GM19035 (cell line): Measurements from ENCODE around the gene OR6N1.

ENCODE experiments used
- ATAC-seq: cut with Tn5 transposase; IDR thresholded peaks from one replicate; pipeline ENCODE4 v1.9.1; 2021; ENCODE audit not compliant: unreplicated experiment

Gene OR6N1

DNA sequence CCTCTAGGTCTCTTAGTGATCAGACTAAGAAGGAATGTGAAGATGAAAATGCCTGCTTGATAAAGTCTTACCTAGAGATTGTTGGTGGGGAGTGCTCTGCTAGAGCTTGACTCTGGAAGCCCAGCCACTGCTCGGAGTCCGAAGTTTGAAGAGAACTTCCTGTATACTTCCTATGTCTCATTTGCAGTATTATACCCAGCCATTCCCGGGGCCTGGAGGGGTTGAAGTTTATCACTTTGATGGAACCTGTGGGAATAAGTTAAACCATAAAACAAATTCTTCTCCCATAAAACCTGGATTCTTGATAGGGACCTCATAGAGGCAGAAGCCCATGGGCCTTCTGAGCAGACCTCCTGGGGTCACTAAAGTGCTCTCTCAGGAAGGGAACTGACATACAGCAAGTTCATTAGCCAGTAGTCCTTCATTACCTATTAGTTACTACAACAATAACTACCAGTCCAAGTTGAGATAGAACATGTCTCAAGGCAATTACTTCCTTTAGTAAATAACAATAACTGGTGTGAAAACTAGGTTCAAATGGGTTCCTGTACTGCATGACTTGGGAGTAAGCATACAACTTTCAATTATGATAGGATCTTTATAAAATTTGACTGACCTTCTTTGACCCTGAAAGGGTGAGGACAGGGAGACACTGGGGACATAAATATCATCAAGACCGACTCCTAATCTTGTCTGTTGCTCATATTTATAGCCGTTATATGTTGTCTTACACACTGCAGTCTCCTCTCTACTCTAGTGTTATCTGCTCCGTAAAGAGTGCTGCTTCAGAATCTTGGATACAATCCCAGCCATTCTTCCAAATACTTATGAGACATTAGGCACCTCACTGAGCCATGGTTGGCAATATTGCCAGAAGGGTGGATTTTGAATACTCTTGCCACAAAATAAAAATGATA is at the start of gene OR6N1:
Gene OR6N1 (minus strand): TSS at position 246 of the 917 bp plus-strand sequence. CDS start 5,513 bp downstream, outside the sequence.
- ATAC-seq = no peak

- no peak for ATAC-seq
Observed at GRCh38 chr1:158821723-158822122, 49.7 kb upstream of the OR6N1 start.

- ATAC-seq = peak; percentile 93
Observed at GRCh38 chr1:158819461-158820443, 47.8 kb upstream of the OR6N1 start.

DNA sequence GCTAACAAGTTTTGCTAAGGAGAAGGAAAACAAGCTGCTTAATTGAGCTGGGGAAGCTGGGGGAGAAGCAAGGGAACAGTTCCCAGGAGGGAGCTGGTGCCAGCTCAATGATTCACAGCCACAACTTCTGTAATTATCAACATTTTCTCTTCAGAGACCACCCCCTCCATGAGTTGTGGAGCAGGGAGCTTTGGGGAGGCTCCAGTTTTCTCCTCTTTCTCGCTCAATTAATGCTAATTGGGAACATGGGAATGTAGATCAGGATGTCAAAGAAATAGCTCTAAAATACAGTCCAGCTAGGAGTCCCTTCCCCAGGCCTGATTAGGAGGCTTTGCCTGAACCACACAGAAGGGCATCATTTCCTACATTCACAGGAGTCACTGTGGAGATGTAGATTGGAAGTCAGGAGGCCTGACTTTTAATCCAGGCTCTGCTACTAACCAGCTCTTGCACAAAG is 47.0 kb upstream of the OR6N1 start:
- ATAC-seq = peak; percentile 14

GRCh38 chr1:158818560-158818959 is 46.6 kb upstream of the OR6N1 start:
- ATAC-seq = no peak

- ATAC-seq = no peak
Observed at GRCh38 chr1:158814970-158815369, 43.0 kb upstream of the OR6N1 start.

DNA sequence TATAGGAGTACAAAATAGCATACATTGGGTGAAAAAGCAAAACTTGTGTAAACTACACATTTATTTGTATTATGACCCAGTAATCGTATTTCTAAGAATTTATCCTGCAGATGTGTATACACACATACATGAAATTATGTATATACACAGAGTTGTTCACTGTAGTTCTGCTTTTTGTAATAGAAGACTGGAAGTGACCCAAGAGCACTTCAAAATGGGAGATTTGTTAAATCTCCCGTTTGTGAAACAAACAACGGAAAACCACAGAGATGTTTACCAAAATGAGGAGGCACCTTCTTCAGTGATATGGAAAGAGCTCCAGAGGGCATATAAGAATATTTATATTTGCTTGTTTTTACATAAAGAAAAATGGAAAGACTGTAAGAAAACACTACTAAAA is 41.2 kb upstream of the OR6N1 start:
- ATAC-seq = no peak

DNA sequence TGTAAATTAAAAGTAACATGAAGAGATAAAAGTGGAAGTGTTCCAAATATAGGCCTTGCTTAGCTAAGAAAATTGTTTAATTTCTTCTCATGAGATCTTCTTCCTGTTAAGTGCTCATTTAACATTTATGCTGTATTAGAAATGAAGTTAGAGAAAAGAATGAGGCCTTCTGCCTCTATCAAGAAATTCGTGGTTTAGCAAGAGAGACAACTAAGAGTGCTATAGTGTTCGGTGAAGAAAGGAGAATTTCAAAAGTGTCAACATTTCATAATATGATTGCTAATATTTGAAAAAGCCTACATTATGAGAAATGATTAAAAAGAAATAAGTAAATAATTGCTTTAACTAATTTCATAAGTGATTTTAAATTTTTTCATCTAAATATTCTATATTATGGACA is 40.3 kb upstream of the OR6N1 start:
- no peak for ATAC-seq

GRCh38 chr1:158810311-158810710 is 38.3 kb upstream of the OR6N1 start:
- ATAC-seq = no peak

DNA sequence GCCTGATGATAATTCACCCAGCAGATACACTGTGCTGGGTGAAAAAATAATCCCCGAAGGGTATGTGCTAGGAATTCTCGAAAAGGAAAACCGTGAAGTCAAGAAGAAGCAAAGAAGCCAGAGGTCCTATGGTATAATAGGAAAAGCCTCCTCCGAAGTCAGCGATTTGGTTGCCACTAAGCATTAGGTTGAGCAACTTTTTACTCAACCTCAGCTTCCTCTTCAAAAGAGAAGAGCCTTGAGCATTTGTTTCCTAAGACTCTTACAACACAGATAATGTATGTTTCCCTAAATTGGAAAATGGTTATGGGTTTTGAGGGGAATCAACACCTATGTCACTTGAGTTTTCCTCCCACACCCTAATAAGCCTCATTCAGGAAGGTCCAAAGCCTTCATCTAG is 37.9 kb upstream of the OR6N1 start:
- no peak for ATAC-seq

- ATAC-seq = no peak
Observed at GRCh38 chr1:158809256-158809655, 37.3 kb upstream of the OR6N1 start.

DNA sequence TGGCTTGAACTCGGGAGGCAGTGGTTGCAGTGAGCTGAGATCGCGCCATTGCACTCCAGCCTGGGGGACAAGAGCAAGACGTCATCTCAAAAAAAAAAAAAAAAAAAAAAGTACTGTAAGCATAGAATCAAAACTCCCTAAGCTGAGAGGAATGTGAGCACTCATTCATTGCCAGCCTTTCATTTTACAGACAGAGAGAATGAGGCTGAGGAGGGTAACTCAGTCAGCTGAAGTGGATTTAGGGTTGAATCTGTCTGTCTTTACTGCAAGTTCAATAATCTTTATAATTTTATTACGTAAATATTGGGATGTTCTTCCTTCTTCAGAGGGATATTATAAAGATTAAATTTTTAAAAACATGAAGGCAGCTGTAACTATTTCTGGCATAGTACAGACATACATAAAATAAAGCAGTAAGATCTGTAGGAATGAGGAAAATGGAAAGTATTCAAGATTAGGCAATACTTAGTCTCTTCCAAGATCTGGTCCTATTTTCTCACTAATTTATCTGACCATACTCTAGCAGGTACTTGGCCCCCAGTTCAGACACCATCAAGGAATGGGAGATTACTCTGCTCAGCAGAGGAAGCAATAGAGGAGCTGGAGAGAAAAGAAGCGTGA is 35.0 kb upstream of the OR6N1 start:
- ATAC-seq = no peak

DNA sequence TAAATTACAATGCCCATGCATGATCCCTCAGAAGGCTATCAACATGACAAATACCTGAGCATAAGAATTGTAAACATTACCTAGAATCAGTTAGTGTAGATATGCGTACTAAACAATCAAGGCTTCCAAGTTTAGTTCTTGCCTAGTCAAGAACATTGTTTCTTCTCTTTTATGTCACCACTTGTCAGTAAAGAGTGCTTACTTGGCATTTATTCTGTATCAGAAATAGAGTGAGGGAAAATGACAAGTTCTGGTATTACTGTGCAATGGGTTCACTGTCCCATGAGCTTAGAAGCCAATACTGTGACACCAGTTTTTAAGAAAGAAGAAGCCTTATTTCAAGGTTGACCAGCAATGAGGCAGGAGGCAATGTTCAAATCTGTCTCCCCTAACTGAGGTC is 31.7 kb upstream of the OR6N1 start:
- ATAC-seq = no peak

- ATAC-seq = no peak
Observed at GRCh38 chr1:158801396-158801795, 29.4 kb upstream of the OR6N1 start.

- no peak for ATAC-seq
Observed at GRCh38 chr1:158800526-158800925, 28.5 kb upstream of the OR6N1 start.

DNA sequence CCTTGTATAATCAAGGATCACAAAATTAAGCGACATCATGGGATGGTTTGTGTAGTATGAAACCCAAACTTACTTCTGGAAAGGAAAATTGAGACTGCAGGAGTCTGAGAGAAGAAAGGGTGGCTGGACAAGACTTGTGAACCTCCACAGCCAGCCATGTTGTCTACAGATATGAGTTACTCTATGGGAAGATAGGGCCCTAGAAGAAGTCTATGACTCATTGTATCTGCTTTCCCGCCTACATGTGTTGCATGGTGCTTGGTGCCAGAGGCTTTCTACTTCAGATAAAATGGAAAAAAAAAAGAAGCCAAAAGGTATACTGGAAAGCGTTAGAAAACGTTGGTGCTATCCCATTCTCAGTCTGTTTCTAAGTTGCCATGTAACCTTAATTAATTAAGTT is 27.7 kb upstream of the OR6N1 start:
- no peak for ATAC-seq

- ATAC-seq = no peak
Observed at GRCh38 chr1:158798531-158798930, 26.5 kb upstream of the OR6N1 start.

DNA sequence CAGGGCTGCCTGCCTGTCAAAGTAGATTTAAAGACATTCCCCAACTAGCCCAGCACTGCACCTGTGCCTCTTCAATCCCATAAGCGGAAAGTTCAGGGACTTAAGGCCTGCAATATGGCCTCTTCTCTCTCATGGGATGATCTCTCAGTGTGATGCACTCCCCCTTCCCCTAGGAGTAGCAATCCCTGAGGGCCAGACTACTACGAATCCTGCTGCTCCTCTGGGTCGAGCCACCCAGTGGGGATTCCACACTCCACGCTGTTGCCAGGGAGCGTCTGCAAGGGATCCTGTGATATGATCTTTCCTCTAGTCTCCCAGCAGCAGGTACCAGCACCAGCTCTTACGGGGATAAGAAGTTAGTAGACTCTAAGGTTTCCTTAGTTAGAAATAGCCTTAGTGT is 22.3 kb upstream of the OR6N1 start:
- no peak for ATAC-seq

- ATAC-seq = no peak
Observed at GRCh38 chr1:158793604-158794003, 21.6 kb upstream of the OR6N1 start.

GRCh38 chr1:158781104-158781503 is 9.1 kb upstream of the OR6N1 start, which contains the start of gene OR6N2:
TSS of gene OR6N2 (minus strand) at chr1:158781204. CDS start at chr1:158777635, 3,569 bp downstream.
- ATAC-seq = no peak

- no peak for ATAC-seq
Observed at GRCh38 chr1:158754420-158754819, 17.6 kb downstream of the OR6N1 start, which contains the start of gene OR6K6. TSS of gene OR6K6 (plus strand) at chr1:158754720. CDS start at chr1:158754888, 168 bp downstream.
